ENCODE measurements around the gene UBE2A.

The UBE2A gene

GRCh38 chrX:119614776-119615175 is 40.4 kb downstream of the UBE2A start:
- DNase-seq, result no peak

- DNase-seq, result no peak
These were observed 43.3 kb downstream of the UBE2A start for GRCh38 chrX:119617517-119618164.

GRCh38 chrX:119618439-119618838 is 44.1 kb downstream of the UBE2A start:
- no peak for DNase-seq

- no peak for DNase-seq
These were observed 48.2 kb downstream of the UBE2A start for GRCh38 chrX:119622356-119623232.

GRCh38 chrX:119624417-119624816 is 50.1 kb downstream of the UBE2A start:
- DNase-seq, result no peak

GRCh38 chrX:119624951-119625668 is 50.7 kb downstream of the UBE2A start:
- no peak for DNase-seq

GRCh38 chrX:119625843-119626242 is 51.5 kb downstream of the UBE2A start:
- DNase-seq, result no peak
